GM18873 (cell line): Measurements from ENCODE around the gene WWP2.
"Not testable (repeated sequence)": the region's sequence is repeated elsewhere in the genome, so short reads cannot be mapped to it uniquely, and the experiment has no call there.

Source experiments
- ATAC-seq: cut with Tn5 transposase; IDR thresholded peaks from one replicate; pipeline ENCODE4 v1.9.1; 2021; ENCODE audit warnings: mild to moderate bottlenecking, moderate library complexity, moderate number of reproducible peaks; ENCODE audit not compliant: unreplicated experiment, low FRiP score

WWP2 gene

GRCh38 chr16:69938981-69939820 is 177.1 kb downstream of the WWP2 start:
- no peak for ATAC-seq

GRCh38 chr16:69939821-69940585 is 177.9 kb downstream of the WWP2 start:
- ATAC-seq, result no peak

GRCh38 chr16:69940676-69941075 is 178.5 kb downstream of the WWP2 start:
- no peak for ATAC-seq

GRCh38 chr16:69941251-69942098 is 179.3 kb downstream of the WWP2 start:
- no peak for ATAC-seq

- ATAC-seq, result no peak
Observed at GRCh38 chr16:69942099-69942491, 180.0 kb downstream of the WWP2 start.

- no peak for ATAC-seq
Observed at GRCh38 chr16:69942627-69943170, 180.6 kb downstream of the WWP2 start.

- not testable (repeated sequence) for ATAC-seq
Observed at GRCh38 chr16:69943241-69944036, 181.3 kb downstream of the WWP2 start.

GRCh38 chr16:69950411-69950810 is 188.3 kb downstream of the WWP2 start:
- not testable (repeated sequence) for ATAC-seq

- not testable (repeated sequence) for ATAC-seq
Observed at GRCh38 chr16:69951017-69951671, 189.0 kb downstream of the WWP2 start, which contains the start of gene CLEC18A. CLEC18A (plus strand) TSS chr16:69951334; CDS start chr16:69951367, 33 bp downstream.

- not testable (repeated sequence) for ATAC-seq
Observed at GRCh38 chr16:69951672-69952031, 189.5 kb downstream of the WWP2 start.

GRCh38 chr16:69952116-69952515 is 190.0 kb downstream of the WWP2 start:
- ATAC-seq, result not testable (repeated sequence)

- ATAC-seq, result not testable (repeated sequence)
Observed at GRCh38 chr16:69952572-69953355, 190.6 kb downstream of the WWP2 start.

- ATAC-seq, result not testable (repeated sequence)
Observed at GRCh38 chr16:69954241-69954640, 192.1 kb downstream of the WWP2 start.

GRCh38 chr16:69963312-69963711 is 201.2 kb downstream of the WWP2 start:
- ATAC-seq, result not testable (repeated sequence)

- not testable (repeated sequence) for ATAC-seq
Observed at GRCh38 chr16:69964960-69965660, 203.0 kb downstream of the WWP2 start.

GRCh38 chr16:69965661-69966054 is 203.5 kb downstream of the WWP2 start:
- not testable (repeated sequence) for ATAC-seq

GRCh38 chr16:69967688-69968087 is 205.6 kb downstream of the WWP2 start:
- ATAC-seq, result not testable (repeated sequence)
